ENCODE measurements around the gene SECISBP2L. TPM values are rescaled to one million over a fixed set of nuclear protein-coding genes. Genes with fewer than 3 reads are reported as not detected.

SECISBP2L gene
- total and polyA plus RNA-seq, 2 donors (not counting 1 experiment from before 2014, with no cell fraction given) = 13.0 to 121 TPM

DNA sequence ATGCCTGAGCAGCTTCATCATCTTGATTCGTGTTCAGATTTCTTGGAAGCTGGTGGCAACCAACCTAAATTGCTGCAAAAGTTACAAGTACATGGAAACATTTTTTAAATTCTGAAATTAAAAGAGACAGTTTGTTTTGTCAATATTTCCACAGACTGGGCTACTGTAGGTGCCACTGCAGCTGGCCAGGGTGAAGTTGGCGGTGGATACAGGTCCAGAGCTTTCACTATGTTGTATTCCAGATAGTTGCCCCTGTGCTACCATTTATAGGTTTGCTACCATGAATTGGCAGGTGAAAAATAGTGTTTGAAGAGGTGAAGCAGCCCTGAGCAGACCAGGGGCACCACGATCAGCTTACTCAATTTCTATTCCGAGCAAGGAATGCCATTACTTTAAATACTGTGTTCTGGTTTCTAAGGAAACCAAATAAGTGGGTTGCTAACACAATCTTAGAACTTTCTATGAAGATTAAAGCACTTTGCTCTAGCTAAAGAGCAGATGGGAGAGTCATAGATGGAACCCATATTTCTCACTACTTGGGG lies 61.4 kb downstream of the SECISBP2L start:
- POLR2A ChIA-PET = no interaction called here
- DNase-seq (no peak), ATAC-seq (ENCODE audit: low read depth) (no peak)
- peaks cover 0 to 4% of the 10 kb centered on the region in 2 experiments for H3K36me3 ChIP-seq (replicated peaks in 1 of 2; ENCODE audit: control extremely low read depth in 1 of 2, control insufficient read depth in 1 of 2, extremely low read depth in 1 of 2, insufficient read depth in 2 of 2, low read length in 1 of 2)
- Mint-ChIP-seq H3K27ac (no peak overlapping the region), H3K27me3 (peaks cover 17% of the 10 kb centered on the region), H3K4me3 (no peak overlapping the region), H3K4me1 (no peaks in the 10 kb centered on the region), H3K9me3 (ENCODE audit: insufficient read depth) (no peaks in the 10 kb centered on the region)
- no peak overlapping the region for H3K9ac ChIP-seq (ENCODE audit: low read length)
- CTCF ChIA-PET = interaction anchor here (0.9 to 2.7 kb wide), 3 partner anchors 9 to 161 kb away, joined by 3 to 11 read pairs (median 4); no protein-coding TSS in a partner anchor
- peaks cover 0 to 4% (median 0%) of the 10 kb centered on the region in 4 experiments for H3K27me3 ChIP-seq (replicated peaks in 1 of 4; ENCODE audit: control extremely low read depth in 1 of 4, control insufficient read depth in 3 of 4, insufficient read depth in 4 of 4, low read length in 3 of 4)
- H4K20me1 ChIP-seq (ENCODE audit: control insufficient read depth, insufficient read depth, low read length, poor library complexity, severe bottlenecking) = no peaks in the 10 kb centered on the region
- no peaks in the 10 kb centered on the region for H3K79me2 ChIP-seq (ENCODE audit: control insufficient read depth, insufficient read depth, low read length)
- no peaks in the 10 kb centered on the region for H3K4me1 ChIP-seq (ENCODE audit: control insufficient read depth in 2 of 2, insufficient read depth in 2 of 2, low read length in 2 of 2)
- TF ChIP-seq, protein P1, sequence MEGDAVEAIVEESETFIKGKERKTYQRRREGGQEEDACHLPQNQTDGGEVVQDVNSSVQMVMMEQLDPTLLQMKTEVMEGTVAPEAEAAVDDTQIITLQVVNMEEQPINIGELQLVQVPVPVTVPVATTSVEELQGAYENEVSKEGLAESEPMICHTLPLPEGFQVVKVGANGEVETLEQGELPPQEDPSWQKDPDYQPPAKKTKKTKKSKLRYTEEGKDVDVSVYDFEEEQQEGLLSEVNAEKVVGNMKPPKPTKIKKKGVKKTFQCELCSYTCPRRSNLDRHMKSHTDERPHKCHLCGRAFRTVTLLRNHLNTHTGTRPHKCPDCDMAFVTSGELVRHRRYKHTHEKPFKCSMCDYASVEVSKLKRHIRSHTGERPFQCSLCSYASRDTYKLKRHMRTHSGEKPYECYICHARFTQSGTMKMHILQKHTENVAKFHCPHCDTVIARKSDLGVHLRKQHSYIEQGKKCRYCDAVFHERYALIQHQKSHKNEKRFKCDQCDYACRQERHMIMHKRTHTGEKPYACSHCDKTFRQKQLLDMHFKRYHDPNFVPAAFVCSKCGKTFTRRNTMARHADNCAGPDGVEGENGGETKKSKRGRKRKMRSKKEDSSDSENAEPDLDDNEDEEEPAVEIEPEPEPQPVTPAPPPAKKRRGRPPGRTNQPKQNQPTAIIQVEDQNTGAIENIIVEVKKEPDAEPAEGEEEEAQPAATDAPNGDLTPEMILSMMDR (IDR thresholded peaks at IDR 0.05) = no peak
- TF ChIP-seq EZH2 (IDR thresholded peaks at IDR 0.05; ENCODE audit: borderline replicate concordance, insufficient read depth, low read depth, low read length, poor library complexity, severe bottlenecking) = no peak
- H3K9me3 ChIP-seq (ENCODE audit: control extremely low read depth in 1 of 3, control insufficient read depth in 2 of 3, insufficient read depth in 1 of 3, low read length in 2 of 3) = no peaks in the 10 kb centered on the region
- H2AFZ ChIP-seq (ENCODE audit: insufficient read depth, low read depth, low read length, poor library complexity, severe bottlenecking) = no peak overlapping the region
- intact Hi-C loops (cut with micrococcal nuclease) = no loop called here
- no peak overlapping the region for H3K4me3 ChIP-seq (ENCODE audit: control extremely low read depth in 1 of 5, extremely low read depth in 1 of 5, insufficient read depth in 1 of 5, low read depth in 2 of 5, low read length in 4 of 5)
- no peak overlapping the region for H3K27ac ChIP-seq (ENCODE audit: low read length in 2 of 2)
- 100% methylated on average over 1 of the region's 4 CpGs for WGBS (ENCODE audit: insufficient coverage)
- no peak overlapping the region for H3K4me2 ChIP-seq (replicated peaks; ENCODE audit: low read depth, low read length, poor library complexity, severe bottlenecking)

DNA sequence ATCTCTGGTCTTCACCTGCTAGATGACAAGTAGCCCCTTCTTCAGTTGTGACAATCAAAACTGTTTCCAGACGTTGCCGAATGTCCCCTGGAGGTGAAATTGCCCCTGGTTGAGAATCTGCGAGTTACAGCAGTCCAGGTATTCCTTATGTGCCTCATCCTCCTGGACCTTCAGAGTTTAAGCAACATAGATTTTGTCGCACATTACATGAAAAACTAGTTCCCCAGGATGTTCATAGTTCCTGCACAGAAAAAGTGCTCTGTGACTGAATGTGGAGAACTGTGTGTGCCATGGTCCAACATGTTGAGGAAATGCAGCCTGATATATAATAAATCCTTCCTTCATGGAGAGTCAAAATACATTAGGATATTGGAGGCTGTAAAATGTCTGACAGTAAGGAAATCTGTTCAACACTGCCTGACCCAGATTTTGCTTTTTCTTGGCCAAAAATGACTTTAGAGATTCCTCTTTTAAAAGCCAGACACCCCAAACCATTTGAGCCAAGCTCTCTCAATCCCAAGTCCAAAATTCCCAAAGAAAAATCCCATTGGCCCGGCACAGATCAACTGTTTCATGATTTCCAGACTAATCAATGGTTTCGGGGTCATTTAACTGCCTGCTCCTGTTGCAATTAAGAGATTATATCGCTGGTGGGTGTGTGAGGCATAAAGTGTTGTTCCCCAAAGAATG lies 62.1 kb downstream of the SECISBP2L start:
- Mint-ChIP-seq H3K9me3 (ENCODE audit: insufficient read depth) (no peaks in the 10 kb centered on the region), H3K4me3 (no peak overlapping the region), H3K27me3 (peaks cover 22% of the 10 kb centered on the region), H3K4me1 (no peaks in the 10 kb centered on the region), H3K27ac (no peak overlapping the region)
- H4K20me1 ChIP-seq (ENCODE audit: control insufficient read depth, insufficient read depth, low read length, poor library complexity, severe bottlenecking) = no peaks in the 10 kb centered on the region
- WGBS (ENCODE audit: insufficient coverage) = 98% methylated on average over 4 of the region's 7 CpGs
- H3K9me3 ChIP-seq (ENCODE audit: control extremely low read depth in 1 of 3, control insufficient read depth in 2 of 3, insufficient read depth in 1 of 3, low read length in 2 of 3) = no peaks in the 10 kb centered on the region
- H3K9ac ChIP-seq (ENCODE audit: low read length) = no peak overlapping the region
- no peak overlapping the region for H3K4me2 ChIP-seq (replicated peaks; ENCODE audit: low read depth, low read length, poor library complexity, severe bottlenecking)
- H2AFZ ChIP-seq (ENCODE audit: insufficient read depth, low read depth, low read length, poor library complexity, severe bottlenecking) = no peak overlapping the region
- H3K4me3 ChIP-seq (ENCODE audit: control extremely low read depth in 1 of 5, extremely low read depth in 1 of 5, insufficient read depth in 1 of 5, low read depth in 2 of 5, low read length in 4 of 5) = no peak overlapping the region
- ChIA-PET CTCF (interaction anchor here (0.9 to 2.7 kb wide), 2 partner anchors 8 to 162 kb away, joined by 3 to 11 read pairs; no protein-coding TSS in a partner anchor), POLR2A (no interaction called here)
- H3K36me3 ChIP-seq (replicated peaks in 1 of 2; ENCODE audit: control extremely low read depth in 1 of 2, control insufficient read depth in 1 of 2, extremely low read depth in 1 of 2, insufficient read depth in 2 of 2, low read length in 1 of 2) = peaks cover 0 to 4% of the 10 kb centered on the region in 2 experiments
- H3K27me3 ChIP-seq (replicated peaks in 1 of 4; ENCODE audit: control extremely low read depth in 1 of 4, control insufficient read depth in 3 of 4, insufficient read depth in 4 of 4, low read length in 3 of 4) = peaks cover 0 to 8% (median 0%) of the 10 kb centered on the region in 4 experiments
- H3K4me1 ChIP-seq (ENCODE audit: control insufficient read depth in 2 of 2, insufficient read depth in 2 of 2, low read length in 2 of 2) = no peaks in the 10 kb centered on the region
- no peak for DNase-seq
- intact Hi-C loops (cut with micrococcal nuclease) = no loop called here
- no peaks in the 10 kb centered on the region for H3K79me2 ChIP-seq (ENCODE audit: control insufficient read depth, insufficient read depth, low read length)
- ATAC-seq (ENCODE audit: low read depth) = no peak
- no peak overlapping the region for H3K27ac ChIP-seq (ENCODE audit: low read length in 2 of 2)
- TF ChIP-seq EZH2 (IDR thresholded peaks at IDR 0.05; ENCODE audit: borderline replicate concordance, insufficient read depth, low read depth, low read length, poor library complexity, severe bottlenecking) = no peak
- TF ChIP-seq, protein P1 (IDR thresholded peaks at IDR 0.05) = no peak
